Smooth muscle cell (in vitro differentiated cells): ENCODE data around the gene ZNF718. TPM values are rescaled to one million over a fixed set of nuclear protein-coding genes. Genes with fewer than 3 reads are reported as not detected.
"Not testable (repeated sequence)": the region's sequence is repeated elsewhere in the genome, so short reads cannot be mapped to it uniquely, and the experiment has no call there.

Source experiments
- DNase-seq: peaks from one replicate; lab custom pipeline; 2025; ENCODE audit not compliant: unreplicated experiment; lab: John Stamatoyannopoulos, UW
- H2AFZ ChIP-seq: fragments of 200-600 bp; sonication (generic); 2 replicates; pipeline ENCODE4 v1.6.0; 2016; ENCODE audit warnings: antibody characterized with exemption, low read depth, mild to moderate bottlenecking
- H3F3A ChIP-seq: fragments of 200-600 bp; sonication (generic); 2 replicates; pipeline ENCODE4 v1.6.0; 2017; ENCODE audit warnings: antibody characterized with exemption, low read depth
- H3K27ac ChIP-seq: fragments of 200-600 bp; sonication (generic); 2 replicates; pipeline ENCODE4 v1.5.1; 2016; ENCODE audit warnings: low read depth, mild to moderate bottlenecking
- H3K27me3 ChIP-seq: fragments of 200-600 bp; sonication (generic); 2 replicates; pipeline ENCODE4 v1.6.1; 2016; ENCODE audit warnings: low read depth, mild to moderate bottlenecking
- H3K36me3 ChIP-seq: fragments of 200-600 bp; sonication (generic); 2 replicates; pipeline ENCODE4 v1.5.1; 2016; ENCODE audit warnings: low read depth
- H3K4me1 ChIP-seq: fragments of 200-600 bp; sonication (generic); 2 replicates; pipeline ENCODE4 v1.5.1; 2016; ENCODE audit warnings: low read depth
- H3K4me2 ChIP-seq: fragments of 200-600 bp; sonication (generic); 2 replicates; pipeline ENCODE4 v1.6.0; 2016; ENCODE audit warnings: mild to moderate bottlenecking
- H3K4me3 ChIP-seq: fragments of 200-600 bp; sonication (generic); 2 replicates; pipeline ENCODE4 v1.5.1; 2016; ENCODE audit warnings: mild to moderate bottlenecking
- H3K79me2 ChIP-seq: fragments of 200-600 bp; sonication (generic); 2 replicates; pipeline ENCODE4 v1.6.0; 2016; ENCODE audit warnings: low read depth, mild to moderate bottlenecking
- H3K9ac ChIP-seq: fragments of 200-600 bp; sonication (generic); 2 replicates; pipeline ENCODE4 v1.6.0; 2016; ENCODE audit warnings: low read depth
- H3K9me3 ChIP-seq: fragments of 200-600 bp; sonication (generic); replicated peaks from 2 replicates; pipeline ENCODE4 v1.5.1; 2016; ENCODE audit warnings: low read depth
- H4K20me1 ChIP-seq: fragments of 200-600 bp; sonication (generic); 2 replicates; pipeline ENCODE4 v1.6.0; 2016; ENCODE audit warnings: low read depth
- CTCF ChIP-seq: fragments of 200-600 bp; sonication (generic); IDR thresholded peaks from 2 replicates; pipeline ENCODE4 v1.5.1; 2017; ENCODE audit warnings: borderline replicate concordance, mild to moderate bottlenecking, antibody characterized with exemption; ENCODE audit not compliant: insufficient read depth, poor library complexity, severe bottlenecking
- WGBS: methylation state at CpG from one replicate; pipeline ENCODE4 v1.1.7; 2016; ENCODE audit warnings: low lambda C conversion rate; 5-methylcytosine and 5-hydroxymethylcytosine counted together
- polyA plus RNA-seq: library from polyadenylated mRNA; unstranded; fragments of >200 nt; fragmentation: Nextera tagmentation; extraction: Ambion mirVana; gene quantifications from 2 replicates; pipeline ENCODE4 v1.2.1, GENCODE V29; 2016
- total RNA-seq: library from RNA; depleted of rRNA; stranded (reverse); fragments of >200 nt; gene quantifications from 2 replicates; pipeline ENCODE4 v1.2.3, GENCODE V29; 2014

Gene ZNF718
- total and polyA plus RNA-seq, 2 experiments from 2014 or later = 1.2 to 3.4 TPM

GRCh38 chr4:206054-206453 lies 81.8 kb downstream of the ZNF718 start:
- H3K36me3 ChIP-seq = no peaks in the 10 kb centered on the region
- H3K9me3 ChIP-seq = peaks cover 14% of the 10 kb centered on the region

GRCh38 chr4:208416-209096 lies 84.3 kb downstream of the ZNF718 start:
- H3K4me3 ChIP-seq, H3K36me3 ChIP-seq, DNase-seq, H3K9ac ChIP-seq, H2AFZ ChIP-seq, H3K9me3 ChIP-seq, H3K4me1 ChIP-seq, H3K27me3 ChIP-seq, H3K4me2 ChIP-seq, H3K27ac ChIP-seq, H3K79me2 ChIP-seq, H4K20me1 ChIP-seq, H3F3A ChIP-seq: not testable (repeated sequence)
- WGBS = 91% methylated on average over 3 of the region's 3 CpGs

More at GRCh38 chr4:206054-206453, 81.8 kb downstream of the ZNF718 start:
- H3K4me2 ChIP-seq = no peak overlapping the region
- TF ChIP-seq CTCF = no peak
- no peak overlapping the region for H3K27ac ChIP-seq
- H3K4me3 ChIP-seq = no peak overlapping the region
- H3K79me2 ChIP-seq = no peaks in the 10 kb centered on the region
- no peaks in the 10 kb centered on the region for H3F3A ChIP-seq
- H3K4me1 ChIP-seq = no peaks in the 10 kb centered on the region
- H2AFZ ChIP-seq = no peak overlapping the region
- no peaks in the 10 kb centered on the region for H4K20me1 ChIP-seq
- 92% methylated on average over 4 of the region's 4 CpGs for WGBS
- DNase-seq = no peak
- no peak overlapping the region for H3K9ac ChIP-seq
- no peaks in the 10 kb centered on the region for H3K27me3 ChIP-seq

DNA sequence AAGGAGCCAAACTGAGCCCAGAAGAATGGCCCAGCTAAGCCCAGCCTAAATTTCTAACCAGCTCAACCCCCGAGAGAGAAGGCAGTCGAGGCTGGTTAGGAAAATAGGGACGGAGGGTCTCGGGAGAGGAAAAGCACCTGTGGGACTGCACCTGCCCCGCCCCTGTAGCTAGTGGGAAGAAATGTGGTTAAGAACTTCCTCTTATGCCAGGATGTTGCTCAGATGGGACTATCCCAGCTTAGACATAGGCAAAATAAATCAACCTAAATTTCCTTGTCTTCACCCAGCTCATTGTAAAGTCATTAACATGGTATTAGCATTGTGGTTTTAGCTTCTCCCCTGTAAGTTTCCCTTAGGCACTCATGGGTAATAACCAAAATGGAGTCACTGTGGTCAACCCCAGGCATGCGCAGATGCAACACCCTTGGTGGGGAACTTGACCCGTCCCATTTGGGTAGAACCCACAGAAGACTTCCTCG lies 86.8 kb downstream of the ZNF718 start:
- no peak overlapping the region for H2AFZ ChIP-seq
- no peak for DNase-seq
- no peak overlapping the region for H3K9ac ChIP-seq
- no peak overlapping the region for H3K4me3 ChIP-seq
- H3K27ac ChIP-seq = no peak overlapping the region
- peaks cover 5% of the 10 kb centered on the region for H3K9me3 ChIP-seq
- H3K79me2 ChIP-seq = no peaks in the 10 kb centered on the region
- H4K20me1 ChIP-seq = no peaks in the 10 kb centered on the region
- no peak for TF ChIP-seq CTCF
- H3K27me3 ChIP-seq = no peaks in the 10 kb centered on the region
- no peaks in the 10 kb centered on the region for H3K36me3 ChIP-seq
- H3F3A ChIP-seq = no peaks in the 10 kb centered on the region
- 95% methylated on average over 8 of the region's 8 CpGs for WGBS
- H3K4me2 ChIP-seq = no peak overlapping the region
- no peaks in the 10 kb centered on the region for H3K4me1 ChIP-seq

GRCh38 chr4:212438-213188 lies 88.3 kb downstream of the ZNF718 start:
- no peaks in the 10 kb centered on the region for H3K4me1 ChIP-seq
- WGBS = 97% methylated on average over 45 of the region's 57 CpGs
- TF ChIP-seq CTCF = no peak
- H3K79me2 ChIP-seq = no peaks in the 10 kb centered on the region
- H3K27ac ChIP-seq = no peak overlapping the region
- no peak overlapping the region for H3K9ac ChIP-seq
- no peaks in the 10 kb centered on the region for H3K36me3 ChIP-seq
- H2AFZ ChIP-seq = no peak overlapping the region
- H3F3A ChIP-seq = no peaks in the 10 kb centered on the region
- no peak overlapping the region for H3K4me2 ChIP-seq
- no peaks in the 10 kb centered on the region for H3K27me3 ChIP-seq
- no peaks in the 10 kb centered on the region for H4K20me1 ChIP-seq
- DNase-seq = no peak
- H3K4me3 ChIP-seq = no peak overlapping the region
- H3K9me3 ChIP-seq = peaks cover 5% of the 10 kb centered on the region

- H2AFZ ChIP-seq, H3K27me3 ChIP-seq, H3K4me1 ChIP-seq, H3K9ac ChIP-seq, H3K79me2 ChIP-seq, H4K20me1 ChIP-seq, H3K4me2 ChIP-seq, H3K27ac ChIP-seq, H3F3A ChIP-seq, H3K4me3 ChIP-seq, H3K36me3 ChIP-seq, DNase-seq, H3K9me3 ChIP-seq: not testable (repeated sequence)
- 99% methylated on average over 13 of the region's 13 CpGs for WGBS
Measured at GRCh38 chr4:213189-213535, 88.9 kb downstream of the ZNF718 start.
